OCI-LY7 (cell line): ENCODE measurements around the gene TACR1.

Experiments used
- EZH2phosphoT487 ChIP-seq: fragments of 200-600 bp; sonication (generic); IDR thresholded peaks from 2 replicates; pipeline ENCODE4 v1.6.1; 2018; ENCODE audit warnings: low read depth, borderline replicate concordance, mild to moderate bottlenecking, mixed run types, antibody characterized with exemption, low read length, moderate library complexity, mixed read lengths
- TF ChIP-seq, protein P1 (sequence below): fragments of 200-600 bp; sonication (generic); conservative IDR thresholded peaks from 2 replicates; pipeline ENCODE4 v1.5.1; 2014; ENCODE audit warnings: mild to moderate bottlenecking, antibody characterized with exemption, low read length, moderate library complexity, mixed read lengths

DNA sequence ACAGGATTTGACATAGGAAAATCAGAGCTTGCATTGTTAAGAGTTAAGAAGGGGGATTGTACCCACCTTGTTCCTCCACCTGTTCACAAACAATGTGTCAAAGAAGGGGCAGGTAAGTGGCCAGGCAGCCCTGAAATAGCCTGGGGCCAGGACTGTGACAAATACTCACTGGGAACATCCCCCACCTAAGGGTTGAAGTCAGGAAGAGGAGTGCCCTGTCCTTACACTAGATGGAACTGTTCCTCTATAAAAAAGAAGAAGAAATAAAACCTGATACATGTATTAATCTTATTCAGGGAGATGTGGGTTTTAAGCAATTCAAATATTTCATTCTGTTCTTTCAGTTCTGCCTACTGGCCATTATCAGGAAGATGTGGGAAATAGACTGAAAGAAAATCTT lies 41.9 kb downstream of the TACR1 start:
- TF ChIP-seq, protein P1, sequence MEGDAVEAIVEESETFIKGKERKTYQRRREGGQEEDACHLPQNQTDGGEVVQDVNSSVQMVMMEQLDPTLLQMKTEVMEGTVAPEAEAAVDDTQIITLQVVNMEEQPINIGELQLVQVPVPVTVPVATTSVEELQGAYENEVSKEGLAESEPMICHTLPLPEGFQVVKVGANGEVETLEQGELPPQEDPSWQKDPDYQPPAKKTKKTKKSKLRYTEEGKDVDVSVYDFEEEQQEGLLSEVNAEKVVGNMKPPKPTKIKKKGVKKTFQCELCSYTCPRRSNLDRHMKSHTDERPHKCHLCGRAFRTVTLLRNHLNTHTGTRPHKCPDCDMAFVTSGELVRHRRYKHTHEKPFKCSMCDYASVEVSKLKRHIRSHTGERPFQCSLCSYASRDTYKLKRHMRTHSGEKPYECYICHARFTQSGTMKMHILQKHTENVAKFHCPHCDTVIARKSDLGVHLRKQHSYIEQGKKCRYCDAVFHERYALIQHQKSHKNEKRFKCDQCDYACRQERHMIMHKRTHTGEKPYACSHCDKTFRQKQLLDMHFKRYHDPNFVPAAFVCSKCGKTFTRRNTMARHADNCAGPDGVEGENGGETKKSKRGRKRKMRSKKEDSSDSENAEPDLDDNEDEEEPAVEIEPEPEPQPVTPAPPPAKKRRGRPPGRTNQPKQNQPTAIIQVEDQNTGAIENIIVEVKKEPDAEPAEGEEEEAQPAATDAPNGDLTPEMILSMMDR: peak; percentile 38; the same call in 1 of the 2 replicates
- no peak for TF ChIP-seq EZH2phosphoT487
